Measurements from ENCODE around the gene TYW1. TPM values are rescaled to one million over a fixed set of nuclear protein-coding genes. Genes with fewer than 3 reads are reported as not detected.
"Not testable (repeated sequence)": the region's sequence is repeated elsewhere in the genome, so short reads cannot be mapped to it uniquely, and the experiment has no call there.

The TYW1 gene
- total and polyA plus RNA-seq, 9 donors: 13.2 to 16.3 (median 14.6) TPM

DNA sequence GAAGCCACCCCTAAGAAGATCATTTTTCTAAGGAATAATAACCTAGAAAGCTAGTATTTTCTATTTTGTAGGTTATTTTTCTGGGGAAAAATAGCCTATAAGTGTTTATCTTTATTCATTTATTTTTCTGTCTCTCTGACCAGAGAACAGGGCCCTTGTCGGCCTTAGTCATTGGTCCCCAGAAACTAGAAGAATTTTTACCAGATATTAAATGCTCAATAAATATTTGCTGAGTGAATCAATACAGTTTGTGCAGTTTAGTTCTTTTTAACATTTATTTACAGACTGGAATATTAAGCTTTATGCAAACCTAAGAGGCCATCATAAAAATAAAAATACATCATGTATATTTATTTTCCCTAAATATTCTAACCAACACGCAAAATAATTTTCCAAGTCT, 144.4 kb downstream of the TYW1 start:
- H3K9me3 ChIP-seq (replicated peaks; ENCODE audit: control insufficient read depth, low read depth, low read length); H3K27ac ChIP-seq (ENCODE audit: low read length); H3K27me3 ChIP-seq (ENCODE audit: control insufficient read depth, insufficient read depth, low read length); H3K36me3 ChIP-seq (ENCODE audit: control insufficient read depth, insufficient read depth, low read length); H3K4me3 ChIP-seq (ENCODE audit: low read length); DNase-seq; H3K4me1 ChIP-seq (ENCODE audit: control insufficient read depth, insufficient read depth, low read length): not testable (repeated sequence)
- no CpG with 5 or more reads among the region's 2 CpGs for WGBS (ENCODE audit: insufficient coverage)

DNA sequence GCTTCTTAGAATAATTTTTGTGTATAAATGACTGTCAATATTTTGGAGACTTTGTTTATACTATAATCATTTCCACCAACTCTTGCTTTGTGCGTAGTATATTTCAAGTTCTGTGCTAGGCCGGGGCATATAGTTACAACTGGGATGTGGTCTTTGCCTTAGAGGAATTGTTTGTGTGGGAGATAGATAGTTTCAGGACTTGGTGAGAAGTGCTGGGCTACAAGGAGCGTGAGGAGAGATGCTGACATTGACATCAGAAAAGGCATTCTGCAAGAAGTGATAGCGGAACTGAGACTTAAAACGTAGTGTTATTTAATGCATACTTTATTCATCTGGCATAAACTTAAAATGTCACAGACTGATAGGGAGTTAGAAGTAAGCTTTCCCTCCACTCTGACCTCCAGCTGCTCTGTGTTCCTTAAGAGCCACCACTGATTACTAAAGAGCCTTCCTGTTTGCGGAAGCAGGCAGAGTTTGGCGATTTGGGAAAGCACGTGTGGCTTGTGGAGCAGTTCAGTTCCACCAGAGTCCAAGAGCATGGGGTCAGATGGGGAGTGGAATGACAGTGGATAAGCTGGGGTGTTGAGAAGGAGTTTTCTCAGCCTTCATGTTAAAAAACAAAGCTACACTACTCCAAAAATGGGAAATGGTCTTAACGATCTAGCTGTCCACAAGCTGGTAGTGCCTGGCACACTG, 146.6 kb downstream of the TYW1 start:
- H3K27me3 ChIP-seq (ENCODE audit: control insufficient read depth, insufficient read depth, low read length); H3K27ac ChIP-seq (ENCODE audit: low read length); H3K4me3 ChIP-seq (ENCODE audit: low read length); H3K9me3 ChIP-seq (replicated peaks; ENCODE audit: control insufficient read depth, low read depth, low read length); DNase-seq; H3K4me1 ChIP-seq (ENCODE audit: control insufficient read depth, insufficient read depth, low read length); H3K36me3 ChIP-seq (ENCODE audit: control insufficient read depth, insufficient read depth, low read length): not testable (repeated sequence)
- 90% methylated on average over 2 of the region's 9 CpGs for WGBS (ENCODE audit: insufficient coverage)

DNA sequence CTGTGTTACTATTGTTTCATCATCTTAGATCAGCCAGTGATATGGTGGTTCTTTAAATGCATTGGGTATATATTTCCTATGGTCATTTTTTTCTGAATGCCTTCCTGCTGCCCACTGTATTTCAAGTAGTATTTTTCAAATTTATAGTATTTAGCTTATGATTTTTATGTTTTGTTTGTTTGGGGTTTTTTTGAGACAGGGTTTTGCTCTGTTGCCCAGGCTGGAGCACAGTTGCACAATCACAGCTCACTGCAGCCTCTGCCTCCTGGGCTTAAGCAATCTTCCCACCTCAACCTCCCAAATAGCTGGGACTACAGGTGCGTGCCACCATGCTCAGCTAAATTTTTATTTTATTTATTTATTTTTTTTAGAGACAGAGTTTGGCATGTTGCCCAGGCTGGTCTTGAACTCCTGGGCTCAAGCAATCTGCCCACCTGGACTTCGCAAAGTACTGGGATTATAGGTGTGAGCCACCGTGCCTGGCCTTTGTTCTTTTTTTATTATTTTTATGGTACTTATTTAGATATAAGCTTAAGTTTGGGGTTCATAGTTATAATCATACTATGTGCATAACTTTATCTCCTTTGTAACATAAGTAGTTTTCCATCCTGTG, 149.1 kb downstream of the TYW1 start:
- H3K27ac ChIP-seq (ENCODE audit: low read length); H3K9me3 ChIP-seq (replicated peaks; ENCODE audit: control insufficient read depth, low read depth, low read length); DNase-seq; H3K27me3 ChIP-seq (ENCODE audit: control insufficient read depth, insufficient read depth, low read length); H3K4me1 ChIP-seq (ENCODE audit: control insufficient read depth, insufficient read depth, low read length); H3K4me3 ChIP-seq (ENCODE audit: low read length); H3K36me3 ChIP-seq (ENCODE audit: control insufficient read depth, insufficient read depth, low read length): not testable (repeated sequence)
- no CpG with 5 or more reads among the region's 3 CpGs for WGBS (ENCODE audit: insufficient coverage)

DNA sequence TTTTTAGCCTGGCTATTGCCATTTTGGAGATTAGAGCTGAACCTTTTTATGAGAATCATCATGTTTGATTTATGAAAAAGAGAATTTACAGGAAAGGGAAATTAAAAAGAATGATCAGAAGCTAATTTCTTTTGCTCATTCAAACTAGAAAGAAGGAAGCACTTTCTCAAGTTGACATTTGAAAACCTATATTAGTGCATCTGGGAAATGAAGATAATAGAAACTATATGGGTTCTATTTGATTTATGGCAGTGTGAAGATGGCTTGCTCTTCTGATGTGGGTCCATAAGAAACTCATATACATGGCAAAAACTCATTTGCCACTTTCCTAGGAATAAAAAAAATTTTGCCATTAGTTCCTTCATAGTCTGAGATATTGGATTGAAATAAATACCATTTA, 152.5 kb downstream of the TYW1 start:
- not testable (repeated sequence) for H3K36me3 ChIP-seq (ENCODE audit: control insufficient read depth, insufficient read depth, low read length); DNase-seq

DNA sequence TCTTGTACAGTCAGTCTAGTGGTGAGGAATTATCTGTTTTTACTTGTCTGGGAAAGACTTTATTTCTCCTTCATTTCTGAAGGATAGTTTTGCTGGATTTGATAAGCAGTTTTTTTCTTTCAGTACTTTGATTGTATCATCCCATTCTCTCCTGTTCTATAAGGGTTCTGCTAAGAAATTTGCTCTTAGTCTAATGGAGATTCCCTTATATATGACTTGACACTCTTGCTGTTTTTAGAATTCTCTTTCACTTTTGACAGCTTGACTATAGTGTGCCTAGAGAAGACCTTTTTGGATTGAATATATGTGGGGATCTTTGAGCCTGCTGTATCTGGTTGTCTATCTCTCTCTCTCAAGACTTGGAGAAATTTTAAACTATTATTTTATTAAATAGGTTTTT, 157.7 kb downstream of the TYW1 start:
- H3K9me3 ChIP-seq (replicated peaks; ENCODE audit: control insufficient read depth, low read depth, low read length): not testable (repeated sequence)

More for the DNA sequence above, 152.5 kb downstream of the TYW1 start:
- not testable (repeated sequence) for H3K27me3 ChIP-seq (ENCODE audit: control insufficient read depth, insufficient read depth, low read length); H3K27ac ChIP-seq (ENCODE audit: low read length); H3K4me3 ChIP-seq (ENCODE audit: low read length); H3K9me3 ChIP-seq (replicated peaks; ENCODE audit: control insufficient read depth, low read depth, low read length); H3K4me1 ChIP-seq (ENCODE audit: control insufficient read depth, insufficient read depth, low read length)

DNA sequence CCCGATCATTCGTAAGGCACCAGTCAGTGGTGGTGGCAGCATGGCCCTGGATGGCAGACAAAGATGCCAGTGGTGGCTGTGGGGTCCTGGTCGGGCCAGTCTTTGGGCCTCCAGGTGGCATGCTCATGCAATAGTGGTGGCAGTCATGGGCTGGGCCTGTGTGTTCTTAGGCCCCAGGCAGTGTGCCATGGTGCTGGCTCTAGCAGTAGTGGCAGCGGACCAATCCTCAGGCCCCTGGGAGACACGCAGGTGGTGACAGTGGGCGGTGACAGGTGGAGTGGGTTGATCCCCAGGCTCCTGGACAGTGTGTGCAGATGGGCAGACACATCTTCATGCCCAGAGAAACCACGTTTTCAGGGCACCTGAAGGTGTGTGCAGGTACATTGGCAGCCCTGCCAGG, 159.4 kb downstream of the TYW1 start:
- not testable (repeated sequence) for H3K36me3 ChIP-seq (ENCODE audit: control insufficient read depth, insufficient read depth, low read length); H3K27ac ChIP-seq (ENCODE audit: low read length); DNase-seq; H3K27me3 ChIP-seq (ENCODE audit: control insufficient read depth, insufficient read depth, low read length); H3K4me1 ChIP-seq (ENCODE audit: control insufficient read depth, insufficient read depth, low read length); H3K4me3 ChIP-seq (ENCODE audit: low read length); H3K9me3 ChIP-seq (replicated peaks; ENCODE audit: control insufficient read depth, low read depth, low read length)
- 96% methylated on average over 7 of the region's 7 CpGs for WGBS (ENCODE audit: insufficient coverage)

More for the DNA sequence above, 157.7 kb downstream of the TYW1 start:
- not testable (repeated sequence) for H3K4me1 ChIP-seq (ENCODE audit: control insufficient read depth, insufficient read depth, low read length); H3K36me3 ChIP-seq (ENCODE audit: control insufficient read depth, insufficient read depth, low read length); H3K4me3 ChIP-seq (ENCODE audit: low read length); H3K27ac ChIP-seq (ENCODE audit: low read length); H3K27me3 ChIP-seq (ENCODE audit: control insufficient read depth, insufficient read depth, low read length); DNase-seq

DNA sequence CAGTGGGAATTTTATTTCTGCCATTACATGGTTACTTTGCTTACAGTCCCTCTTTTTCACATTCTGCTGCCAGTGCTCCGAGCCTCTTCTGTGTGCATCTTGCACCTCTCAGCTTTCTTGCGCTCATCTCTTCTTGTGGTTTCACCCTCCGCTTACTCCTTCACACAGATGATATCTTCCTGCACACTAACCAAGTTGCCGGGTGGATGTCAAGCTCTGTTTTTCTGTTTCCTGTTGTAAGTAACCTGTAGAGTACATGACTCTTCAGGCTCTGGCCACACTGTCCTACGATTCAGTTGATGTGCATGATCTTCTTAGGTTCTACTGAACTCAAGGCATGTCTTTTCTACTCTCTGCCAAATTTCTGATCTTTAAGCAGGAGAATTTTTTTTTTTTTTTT, 166.7 kb downstream of the TYW1 start:
- H3K27me3 ChIP-seq (ENCODE audit: control insufficient read depth, insufficient read depth, low read length); H3K9me3 ChIP-seq (replicated peaks; ENCODE audit: control insufficient read depth, low read depth, low read length); H3K36me3 ChIP-seq (ENCODE audit: control insufficient read depth, insufficient read depth, low read length); H3K27ac ChIP-seq (ENCODE audit: low read length); DNase-seq; H3K4me3 ChIP-seq (ENCODE audit: low read length); H3K4me1 ChIP-seq (ENCODE audit: control insufficient read depth, insufficient read depth, low read length): not testable (repeated sequence)
- WGBS (ENCODE audit: insufficient coverage): no CpG with 5 or more reads among the region's 5 CpGs

DNA sequence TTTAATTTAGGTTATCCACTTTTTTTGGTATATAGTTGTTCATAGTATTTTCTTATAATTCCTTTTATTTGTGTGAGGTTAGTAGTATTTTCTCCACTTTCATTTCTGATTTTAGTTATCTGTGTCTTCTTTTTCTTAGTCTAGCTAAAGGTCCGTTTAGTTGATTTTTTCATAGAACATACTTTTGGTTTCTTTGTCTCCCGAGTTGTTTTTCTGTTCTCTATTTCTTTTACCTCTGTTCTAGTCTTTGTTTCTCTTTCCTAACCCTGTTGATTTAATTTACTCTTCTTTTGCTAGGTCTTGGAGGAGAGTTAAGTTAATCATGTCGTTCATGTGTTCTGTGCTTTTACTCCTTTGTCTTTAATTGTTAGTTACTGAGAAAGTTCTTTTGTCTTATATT, 174.5 kb downstream of the TYW1 start:
- not testable (repeated sequence) for H3K27me3 ChIP-seq (ENCODE audit: control insufficient read depth, insufficient read depth, low read length); H3K4me1 ChIP-seq (ENCODE audit: control insufficient read depth, insufficient read depth, low read length); H3K9me3 ChIP-seq (replicated peaks; ENCODE audit: control insufficient read depth, low read depth, low read length); DNase-seq; H3K4me3 ChIP-seq (ENCODE audit: low read length); H3K36me3 ChIP-seq (ENCODE audit: control insufficient read depth, insufficient read depth, low read length); H3K27ac ChIP-seq (ENCODE audit: low read length)
- WGBS (ENCODE audit: insufficient coverage): no CpG with 5 or more reads among the region's 3 CpGs

DNA sequence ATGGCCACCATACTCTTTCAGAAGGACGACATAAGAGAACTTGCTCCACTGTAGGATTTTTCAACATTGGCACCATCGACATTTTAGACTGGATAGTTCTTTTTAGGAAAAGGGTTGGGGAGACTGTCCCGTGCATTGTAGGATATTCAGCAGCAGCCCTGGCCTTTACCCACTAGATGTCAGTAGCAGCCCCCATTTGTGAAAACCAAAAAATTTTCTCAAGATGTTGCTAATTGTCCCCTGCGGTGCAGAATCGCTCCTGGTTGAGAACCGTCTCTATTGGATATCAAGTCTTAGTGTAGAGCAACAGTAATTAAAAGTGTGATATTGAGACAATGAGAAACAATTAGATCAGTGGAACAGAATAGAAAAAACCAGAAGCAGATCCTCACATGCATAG, 180.1 kb downstream of the TYW1 start:
- H3K4me3 ChIP-seq (ENCODE audit: low read length); H3K36me3 ChIP-seq (ENCODE audit: control insufficient read depth, insufficient read depth, low read length); H3K4me1 ChIP-seq (ENCODE audit: control insufficient read depth, insufficient read depth, low read length); DNase-seq; H3K27ac ChIP-seq (ENCODE audit: low read length); H3K9me3 ChIP-seq (replicated peaks; ENCODE audit: control insufficient read depth, low read depth, low read length); H3K27me3 ChIP-seq (ENCODE audit: control insufficient read depth, insufficient read depth, low read length): not testable (repeated sequence)
- no CpG with 5 or more reads among the region's 6 CpGs for WGBS (ENCODE audit: insufficient coverage)

DNA sequence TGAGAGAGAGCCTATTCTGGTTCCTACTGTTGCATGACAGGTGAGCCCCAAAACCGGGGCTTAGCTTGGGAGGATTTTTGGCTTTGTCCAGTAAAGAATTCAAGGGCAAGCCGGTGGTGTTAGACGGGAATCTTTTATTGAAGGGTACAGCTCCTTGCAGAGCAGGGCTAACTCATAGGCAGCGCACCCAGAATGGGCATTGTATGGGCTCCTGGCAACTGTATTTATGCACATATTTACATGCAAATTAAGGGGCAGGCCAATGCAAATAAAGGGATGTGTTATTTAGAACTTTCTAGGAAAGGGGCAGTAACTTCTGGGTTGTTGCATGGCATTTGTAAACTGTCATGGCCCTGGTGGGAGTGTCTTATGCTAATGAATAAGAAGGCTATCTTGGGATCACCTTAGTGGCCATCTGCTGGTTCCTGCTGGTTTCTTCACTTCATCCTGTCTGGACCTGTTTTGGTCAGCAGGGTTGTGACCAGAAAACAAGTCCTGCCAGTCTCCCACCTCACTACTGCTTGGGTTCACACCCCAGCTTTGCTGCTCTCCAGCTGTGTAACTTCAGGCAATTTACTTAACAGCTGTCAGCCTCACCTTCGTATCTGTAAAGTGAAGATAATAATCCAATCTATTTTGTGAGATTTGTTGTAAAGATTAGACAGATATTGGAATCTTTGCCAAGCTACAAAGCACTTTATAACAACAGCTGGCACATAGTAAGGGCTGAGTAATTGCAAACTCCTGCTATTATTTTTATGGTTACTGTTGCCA, 182.5 kb downstream of the TYW1 start:
- H3K4me1 ChIP-seq (ENCODE audit: control insufficient read depth, insufficient read depth, low read length); H3K27ac ChIP-seq (ENCODE audit: low read length); H3K9me3 ChIP-seq (replicated peaks; ENCODE audit: control insufficient read depth, low read depth, low read length); H3K27me3 ChIP-seq (ENCODE audit: control insufficient read depth, insufficient read depth, low read length); DNase-seq; H3K4me3 ChIP-seq (ENCODE audit: low read length); H3K36me3 ChIP-seq (ENCODE audit: control insufficient read depth, insufficient read depth, low read length): not testable (repeated sequence)
- WGBS (ENCODE audit: insufficient coverage): no CpG with 5 or more reads among the region's 5 CpGs

Data from muscle of leg (tissue), 11 donors.